Astrocyte of the spinal cord (primary cell): Measurements from ENCODE around the gene PGM5.

Source experiments
- DNase-seq: peaks from one replicate; pipeline ENCODE4 v3.0.0; 2011; ENCODE audit warnings: low read depth, low spot score
- H3K4me3 ChIP-seq: 2 replicates; pipeline ENCODE4 v1.5.1; 2011; ENCODE audit warnings: low read depth, mild to moderate bottlenecking, low read length, moderate library complexity
- in situ Hi-C: cut with HindIII; loops from 2 replicates; pipeline ENCODE4 v1.10.0; 2017; ENCODE audit warnings: low sequenced_read_pairs
- TF ChIP-seq, protein P1 (sequence below): IDR thresholded peaks from 2 replicates; pipeline ENCODE4 v1.5.1; 2012; ENCODE audit warnings: low read depth, mild to moderate bottlenecking, low read length, inconsistent platforms

PGM5 gene

GRCh38 chr9:68493958-68494577 is 137.7 kb downstream of the PGM5 start:
- TF ChIP-seq, protein P1, sequence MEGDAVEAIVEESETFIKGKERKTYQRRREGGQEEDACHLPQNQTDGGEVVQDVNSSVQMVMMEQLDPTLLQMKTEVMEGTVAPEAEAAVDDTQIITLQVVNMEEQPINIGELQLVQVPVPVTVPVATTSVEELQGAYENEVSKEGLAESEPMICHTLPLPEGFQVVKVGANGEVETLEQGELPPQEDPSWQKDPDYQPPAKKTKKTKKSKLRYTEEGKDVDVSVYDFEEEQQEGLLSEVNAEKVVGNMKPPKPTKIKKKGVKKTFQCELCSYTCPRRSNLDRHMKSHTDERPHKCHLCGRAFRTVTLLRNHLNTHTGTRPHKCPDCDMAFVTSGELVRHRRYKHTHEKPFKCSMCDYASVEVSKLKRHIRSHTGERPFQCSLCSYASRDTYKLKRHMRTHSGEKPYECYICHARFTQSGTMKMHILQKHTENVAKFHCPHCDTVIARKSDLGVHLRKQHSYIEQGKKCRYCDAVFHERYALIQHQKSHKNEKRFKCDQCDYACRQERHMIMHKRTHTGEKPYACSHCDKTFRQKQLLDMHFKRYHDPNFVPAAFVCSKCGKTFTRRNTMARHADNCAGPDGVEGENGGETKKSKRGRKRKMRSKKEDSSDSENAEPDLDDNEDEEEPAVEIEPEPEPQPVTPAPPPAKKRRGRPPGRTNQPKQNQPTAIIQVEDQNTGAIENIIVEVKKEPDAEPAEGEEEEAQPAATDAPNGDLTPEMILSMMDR, result no peak
- in situ Hi-C loops, result no loop called here

GRCh38 chr9:68495247-68495646 is 138.8 kb downstream of the PGM5 start:
- in situ Hi-C loops, result no loop called here
- TF ChIP-seq, protein P1, result no peak
- H3K4me3 ChIP-seq, result no peak overlapping the region
- DNase-seq, result no peak

More at GRCh38 chr9:68493958-68494577, 137.7 kb downstream of the PGM5 start:
- H3K4me3 ChIP-seq, result no peak overlapping the region
- DNase-seq, result no peak

- TF ChIP-seq, protein P1, result no peak
- no peak for DNase-seq
- H3K4me3 ChIP-seq, result no peak overlapping the region
- in situ Hi-C loops, result no loop called here
Measured at GRCh38 chr9:68496356-68496755, 139.9 kb downstream of the PGM5 start.

DNA sequence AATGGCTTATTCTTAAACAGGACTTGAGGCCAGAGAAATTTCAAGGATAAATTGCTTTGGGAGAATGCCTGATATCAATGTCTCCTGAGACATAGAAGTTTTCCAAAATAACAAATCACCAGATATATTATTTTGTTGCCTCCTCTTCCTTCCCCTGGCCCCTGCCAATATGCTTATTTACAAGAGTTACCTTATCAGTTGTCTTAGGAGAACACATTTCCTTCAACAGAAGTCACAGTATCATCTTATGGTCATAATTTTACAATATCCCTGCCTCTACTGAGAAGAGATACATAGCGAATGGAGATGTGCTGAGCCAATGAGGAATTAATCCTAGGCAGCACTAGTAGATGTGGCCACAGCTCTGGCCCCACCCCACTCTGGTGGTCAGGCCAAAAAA is 141.2 kb downstream of the PGM5 start:
- TF ChIP-seq, protein P1, result no peak
- no peak for DNase-seq
- in situ Hi-C loops, result no loop called here
- no peak overlapping the region for H3K4me3 ChIP-seq

DNA sequence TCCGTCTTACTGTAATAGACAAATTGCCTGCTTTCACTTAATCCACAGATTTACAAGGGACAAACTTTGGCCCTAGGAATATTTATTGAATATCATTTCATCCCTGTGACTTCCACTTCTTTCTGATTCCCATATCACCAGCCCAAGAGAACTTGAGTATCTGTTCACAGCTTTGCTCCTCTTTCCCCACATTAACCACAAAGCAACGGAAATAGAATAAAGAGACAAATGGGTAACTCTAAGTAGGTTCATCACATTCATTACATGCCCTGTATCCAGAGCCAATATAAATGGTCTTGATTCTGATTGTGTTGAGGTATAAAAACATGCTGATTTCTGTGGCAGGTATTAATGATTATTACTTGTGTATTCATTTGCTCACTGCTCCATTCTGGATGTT is 142.4 kb downstream of the PGM5 start:
- DNase-seq, result no peak
- H3K4me3 ChIP-seq, result no peak overlapping the region
- TF ChIP-seq, protein P1, result no peak
- in situ Hi-C loops, result no loop called here

DNA sequence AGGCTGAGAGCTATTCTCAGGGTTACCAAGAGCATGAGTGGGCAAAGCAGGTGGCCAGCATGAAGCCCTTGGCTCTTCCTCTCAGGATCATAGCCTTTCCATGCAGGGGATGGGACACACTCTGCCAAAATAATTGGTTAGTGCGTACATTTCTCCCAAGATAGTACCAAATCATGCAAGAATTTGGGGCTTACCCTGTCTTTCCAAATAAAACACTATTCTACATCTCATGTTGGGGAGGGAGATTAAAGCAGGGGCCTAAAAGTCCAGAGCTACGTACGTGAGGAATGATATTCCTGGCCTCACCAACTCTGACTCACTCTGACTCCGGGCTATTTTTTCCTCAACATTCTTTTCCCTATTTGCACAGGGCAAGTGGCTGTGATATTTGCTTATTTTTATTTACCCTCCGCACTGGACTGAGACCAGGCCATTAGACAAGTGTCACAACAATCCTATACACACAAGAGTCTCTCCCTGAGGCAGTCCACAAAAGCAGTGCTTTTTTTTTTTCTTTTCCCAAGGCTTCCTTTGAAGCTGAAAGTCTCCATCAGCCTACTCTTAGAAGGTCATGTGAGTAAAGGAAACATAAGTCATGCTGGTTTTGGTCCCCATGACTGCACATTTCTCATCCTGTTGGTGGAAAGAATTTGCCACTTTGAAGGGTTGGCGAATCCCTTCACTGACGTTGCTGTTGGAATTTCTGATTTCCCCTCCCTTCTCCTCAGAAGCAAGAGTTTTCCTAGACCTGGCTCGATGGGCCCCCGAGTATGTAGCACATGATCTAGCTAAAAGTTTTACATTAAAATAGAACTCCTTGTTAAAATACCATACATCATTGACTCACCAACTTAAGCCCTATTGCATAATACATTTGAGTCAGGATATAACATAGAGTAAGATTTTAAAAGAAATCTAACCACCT is 144.3 kb downstream of the PGM5 start:
- TF ChIP-seq, protein P1, result no peak
- in situ Hi-C loops, result no loop called here
- DNase-seq, result peak; percentile 14
- H3K4me3 ChIP-seq, result no peak overlapping the region
